Breast epithelium (tissue), 4 donors: ENCODE data around the gene TMCC3. TPM values are rescaled to one million over a fixed set of nuclear protein-coding genes. Genes with fewer than 3 reads are reported as not detected.

Experiments used
- DNase-seq, 2 donors: peaks; one replicate each; pipeline ENCODE4 v3.0.0-alpha.2; 2019; ENCODE audit warnings: low spot score in 2 of 2
- H3K27ac ChIP-seq, 2 donors: fragments of 200-600 bp; sonication (generic) in 1 of 2; one replicate each; pipeline ENCODE4 v1.5.1; 2016 to 2019; ENCODE audit warnings: mild to moderate bottlenecking in 1 of 2
- H3K27me3 ChIP-seq, 2 donors: fragments of 200-600 bp; sonication (generic) in 1 of 2; one replicate each; pipeline versions ENCODE4 v1.5.1 to v1.6.0; 2017 to 2019; ENCODE audit warnings: control low read depth in 1 of 2, mild to moderate bottlenecking in 1 of 2
- H3K36me3 ChIP-seq: fragments of 200-600 bp; one replicate; pipeline ENCODE4 v1.5.1; 2019
- H3K4me1 ChIP-seq, 2 donors: fragments of 200-600 bp; sonication (generic); one replicate each; pipeline ENCODE4 v1.5.1; 2016 to 2019; ENCODE audit warnings: control low read depth in 1 of 2
- H3K4me3 ChIP-seq, 3 donors: fragments of 200-600 bp; sonication (generic); 1 replicate in 2 of 3; 2 replicates in 1 of 3; pipeline ENCODE4 v1.5.1; 2016 to 2019; ENCODE audit warnings: mild to moderate bottlenecking in 3 of 3, moderate library complexity in 2 of 3
- H3K9me3 ChIP-seq, 2 donors: fragments of 200-600 bp; sonication (generic) in 1 of 2; one replicate each; pipeline ENCODE4 v1.5.1; 2016 to 2019; ENCODE audit warnings: control low read depth in 1 of 2
- CTCF ChIP-seq, 3 donors: fragments of 450-650 bp; IDR thresholded peaks; one replicate each; pipeline ENCODE4 v1.5.1; 2016 to 2017; ENCODE audit warnings: antibody characterized with exemption in 3 of 3, mild to moderate bottlenecking in 3 of 3, moderate library complexity in 3 of 3
- POLR2A ChIP-seq: fragments of 450-650 bp; IDR thresholded peaks from one replicate; pipeline ENCODE4 v1.6.1; 2016; ENCODE audit warnings: antibody characterized with exemption, mild to moderate bottlenecking, moderate library complexity
- POLR2AphosphoS5 ChIP-seq, 3 donors: sonication (generic); formaldehyde crosslinking; IDR thresholded peaks; one replicate each; pipeline ENCODE4 v1.6.1; 2017; ENCODE audit warnings: antibody characterized with exemption in 3 of 3
- intact Hi-C: fragments of 100-400 bp; cut with DNase I; formaldehyde crosslinking; loops from one replicate; pipeline ENCODE4 v1.15.1; 2023; ENCODE audit warnings: low total_unique reads
- total RNA-seq, 3 donors: library from RNA; depleted of rRNA; stranded (reverse); fragments of >200 nt; gene quantifications; one replicate each; pipeline ENCODE4 v1.1.0, GENCODE V29; 2016

TMCC3 gene
- total RNA-seq, 3 donors from 2014 or later, result 8.3 to 17.0 (median 8.9) TPM

GRCh38 chr12:94575024-94575423 lies 75.3 kb downstream of the TMCC3 start:
- H3K27me3 ChIP-seq, result no peaks in the 10 kb centered on the region
- intact Hi-C loops, result no loop called here
- DNase-seq, result no peak
- H3K9me3 ChIP-seq, result no peaks in the 10 kb centered on the region
- H3K4me3 ChIP-seq, result no peak overlapping the region
- TF ChIP-seq CTCF (IDR thresholded peaks at IDR 0.05) (no peak), POLR2A (no peak), POLR2AphosphoS5 (IDR thresholded peaks at IDR 0.05) (no peak)
- no peaks in the 10 kb centered on the region for H3K4me1 ChIP-seq
- no peaks in the 10 kb centered on the region for H3K36me3 ChIP-seq
- H3K27ac ChIP-seq, result no peak overlapping the region

GRCh38 chr12:94571556-94571955 lies 78.8 kb downstream of the TMCC3 start:
- H3K9me3 ChIP-seq, result no peaks in the 10 kb centered on the region
- DNase-seq, result no peak
- no peak overlapping the region for H3K27ac ChIP-seq
- H3K4me3 ChIP-seq, result no peak overlapping the region
- no peaks in the 10 kb centered on the region for H3K36me3 ChIP-seq
- intact Hi-C loops, result no loop called here
- no peaks in the 10 kb centered on the region for H3K4me1 ChIP-seq
- H3K27me3 ChIP-seq, result no peaks in the 10 kb centered on the region
- TF ChIP-seq POLR2A, result no peak
- no peak for TF ChIP-seq POLR2AphosphoS5 (IDR thresholded peaks at IDR 0.05)
- TF ChIP-seq CTCF (IDR thresholded peaks at IDR 0.05), result no peak

GRCh38 chr12:94570161-94570560 lies 80.2 kb downstream of the TMCC3 start:
- Histone ChIP-seq H3K27ac (no peak overlapping the region), H3K36me3 (no peaks in the 10 kb centered on the region), H3K4me1 (no peaks in the 10 kb centered on the region), H3K27me3 (no peaks in the 10 kb centered on the region), H3K4me3 (no peak overlapping the region), H3K9me3 (no peaks in the 10 kb centered on the region)
- no peak for DNase-seq
- intact Hi-C loops, result no loop called here
- no peak for TF ChIP-seq CTCF (IDR thresholded peaks at IDR 0.05)
- TF ChIP-seq POLR2A, result no peak
- TF ChIP-seq POLR2AphosphoS5 (IDR thresholded peaks at IDR 0.05), result no peak

GRCh38 chr12:94567761-94568160 lies 82.6 kb downstream of the TMCC3 start:
- Histone ChIP-seq H3K4me3 (no peak overlapping the region), H3K9me3 (no peaks in the 10 kb centered on the region), H3K36me3 (no peaks in the 10 kb centered on the region), H3K4me1 (no peaks in the 10 kb centered on the region), H3K27ac (no peak overlapping the region), H3K27me3 (no peaks in the 10 kb centered on the region)
- DNase-seq, result no peak
- TF ChIP-seq POLR2AphosphoS5 (IDR thresholded peaks at IDR 0.05), result no peak
- TF ChIP-seq CTCF (IDR thresholded peaks at IDR 0.05), result no peak
- TF ChIP-seq POLR2A, result no peak
- intact Hi-C loops, result no loop called here

- H3K9me3 ChIP-seq, result no peaks in the 10 kb centered on the region
- no peak overlapping the region for H3K27ac ChIP-seq
- no peak overlapping the region for H3K4me3 ChIP-seq
- no peaks in the 10 kb centered on the region for H3K4me1 ChIP-seq
- intact Hi-C loops, result no loop called here
- TF ChIP-seq POLR2A, result no peak
- TF ChIP-seq POLR2AphosphoS5 (IDR thresholded peaks at IDR 0.05), result no peak
- no peak for TF ChIP-seq CTCF (IDR thresholded peaks at IDR 0.05)
- H3K27me3 ChIP-seq, result no peaks in the 10 kb centered on the region
- H3K36me3 ChIP-seq, result no peaks in the 10 kb centered on the region
- DNase-seq, result no peak
These were observed 84.0 kb downstream of the TMCC3 start for GRCh38 chr12:94566345-94566744.
